Measurements from ENCODE around the gene ARHGEF28. TPM values are rescaled to one million over a fixed set of nuclear protein-coding genes. Genes with fewer than 3 reads are reported as not detected.

The ARHGEF28 gene
- total RNA-seq, 1 experiment from 2014 or later = 0.57 TPM

- H3K79me1 ChIP-seq (ENCODE audit: insufficient read depth, low read depth, low read length, poor library complexity, severe bottlenecking) = no peaks in the 10 kb centered on the region
- no peaks in the 10 kb centered on the region for H3K36me3 Mint-ChIP-seq (ENCODE audit: insufficient read depth in 1 of 3, low read depth in 3 of 3)
- H4K8ac ChIP-seq (replicated peaks; ENCODE audit: insufficient read length, low read depth, low read length) = no peak overlapping the region
- H3K9me3 Mint-ChIP-seq = no peaks in the 10 kb centered on the region
- no peaks in the 10 kb centered on the region for H3K23me2 ChIP-seq (ENCODE audit: insufficient read length, low read depth, low read length, poor library complexity, severe bottlenecking)
- H3K4me3 Mint-ChIP-seq = no peak overlapping the region
- no peak overlapping the region for H3K9ac ChIP-seq (ENCODE audit: extremely low read depth, insufficient read length, low read length)
- H3T11ph ChIP-seq (ENCODE audit: low read length) = no peak overlapping the region
- no peak overlapping the region for H3K23ac ChIP-seq (ENCODE audit: insufficient read length, low read depth, low read length)
- no peak overlapping the region for H2BK5ac ChIP-seq (ENCODE audit: insufficient read length, low read length)
- DNase-seq = no peak
- H3K9me3 ChIP-seq (ENCODE audit: control insufficient read depth, low read depth, low read length) = no peaks in the 10 kb centered on the region
- no peak overlapping the region for H4K91ac ChIP-seq (ENCODE audit: insufficient read length, low read depth, low read length)
- H3K79me2 ChIP-seq (ENCODE audit: insufficient read depth, low read length) = no peaks in the 10 kb centered on the region
- no peak overlapping the region for H4K5ac ChIP-seq (ENCODE audit: insufficient read length, low read depth, low read length)
- H3K4me2 ChIP-seq (ENCODE audit: insufficient read depth, insufficient read length, low read length) = no peak overlapping the region
- peaks cover 0 to 3% of the 10 kb centered on the region in 2 experiments; a peak in 2 of 4 replicates for H3K4me1 Mint-ChIP-seq
- H2BK20ac ChIP-seq (ENCODE audit: low read depth, low read length, poor library complexity, severe bottlenecking) = no peak overlapping the region
- H2AFZ ChIP-seq (ENCODE audit: low read length) = no peak overlapping the region
- H3K4ac ChIP-seq (ENCODE audit: low read depth, low read length) = no peak overlapping the region
- no peak overlapping the region for H3K27ac ChIP-seq (ENCODE audit: insufficient read length, low read depth, low read length)
- TF ChIP-seq CTCF (conservative IDR thresholded peaks at IDR 0.05) = no peak
- no peak overlapping the region for H3K56ac ChIP-seq (ENCODE audit: insufficient read length, low read depth, low read length)
- H3K14ac ChIP-seq (ENCODE audit: insufficient read depth, low read length) = no peak overlapping the region
- no peaks in the 10 kb centered on the region for H3K27me3 ChIP-seq (ENCODE audit: insufficient read depth, low read length)
- H2BK15ac ChIP-seq (ENCODE audit: low read depth, low read length) = no peak overlapping the region
- no peak overlapping the region for H2AK5ac ChIP-seq (ENCODE audit: insufficient read length, low read length)
- H2BK12ac ChIP-seq (ENCODE audit: insufficient read length, low read depth, low read length) = no peak overlapping the region
- H2BK120ac ChIP-seq (ENCODE audit: low read depth, low read length, poor library complexity, severe bottlenecking) = no peak overlapping the region
- no peak overlapping the region for H3K18ac ChIP-seq (ENCODE audit: insufficient read length, low read depth, low read length)
- WGBS (ENCODE audit: extremely low coverage, insufficient read length, low lambda C conversion rate) = no CpG with 5 or more reads among the region's 2 CpGs
- no peak overlapping the region for H3K27ac Mint-ChIP-seq
- H3K27me3 Mint-ChIP-seq (ENCODE audit: low read depth) = no peaks in the 10 kb centered on the region
- no peaks in the 10 kb centered on the region for H3K4me1 ChIP-seq (ENCODE audit: insufficient read depth, low read length)
- no peaks in the 10 kb centered on the region for H4K20me1 ChIP-seq (ENCODE audit: control insufficient read depth, insufficient read depth, insufficient read length)
Observed at GRCh38 chr5:73777192-73777591, 151.2 kb downstream of the ARHGEF28 start.
